ENCODE measurements around the gene DAD1.
"Not testable (repeated sequence)": the region's sequence is repeated elsewhere in the genome, so short reads cannot be mapped to it uniquely, and the experiment has no call there.

DAD1 gene

DNA sequence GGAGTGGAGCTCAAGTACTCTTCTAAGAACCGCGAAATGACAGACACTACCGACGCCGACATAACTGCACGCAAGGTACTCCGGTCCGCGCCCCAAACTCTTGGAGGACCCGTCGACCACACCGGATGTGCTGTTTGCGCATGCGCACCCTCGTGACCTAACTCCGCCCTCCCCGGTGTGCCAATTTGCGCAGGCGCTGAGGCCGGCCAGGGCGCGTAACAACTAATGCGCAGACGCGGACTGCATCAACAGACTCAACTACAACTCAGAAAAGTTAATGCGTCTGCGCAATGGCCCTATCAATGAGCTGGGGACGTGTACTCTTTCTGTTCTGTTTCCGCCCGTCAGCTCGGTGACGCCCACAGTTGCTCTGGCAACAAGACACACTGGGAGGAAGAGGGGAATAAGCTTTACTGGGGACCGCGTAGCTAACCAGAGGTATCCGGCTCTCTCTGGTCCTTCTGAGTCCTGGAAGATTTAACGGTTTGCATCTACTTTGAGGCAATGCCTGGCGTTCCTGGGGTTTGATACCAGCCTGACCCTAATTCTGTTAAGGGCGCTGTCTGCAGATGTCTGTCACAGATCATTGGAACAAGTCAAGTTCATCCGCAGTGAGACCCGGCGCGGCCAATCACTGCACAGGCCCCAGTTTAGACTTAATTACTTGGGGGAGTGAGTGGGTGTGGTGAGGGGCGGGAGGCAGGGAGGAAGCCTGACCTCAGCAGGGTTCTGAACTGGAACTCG is at the start of gene DAD1:
DAD1 (minus strand) TSS at position 129 of the 744 bp plus-strand sequence; CDS start at position 62, 67 bp downstream.
- DNase-seq, result peak; percentile 91 to 92

DNA sequence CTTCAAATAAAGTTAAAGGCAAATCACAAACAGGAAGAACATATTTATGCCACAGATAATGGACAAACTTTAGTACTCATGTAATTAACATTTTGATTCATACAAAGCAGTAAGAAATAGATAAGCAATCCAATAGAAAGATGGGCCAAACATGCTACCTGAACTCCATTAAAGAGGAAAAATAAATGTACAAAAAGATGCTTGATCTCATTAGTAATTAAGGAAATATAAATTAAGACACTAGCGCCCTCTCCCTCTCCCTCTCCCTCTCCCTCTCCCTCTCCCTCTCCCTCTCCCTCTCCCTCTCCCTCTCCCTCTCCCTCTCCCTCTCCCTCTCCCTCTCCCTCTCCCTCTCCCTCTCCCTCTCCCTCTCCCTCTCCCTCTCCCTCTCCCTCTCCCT is 47.0 kb upstream of the DAD1 start:
- DNase-seq, result not testable (repeated sequence)

DNA sequence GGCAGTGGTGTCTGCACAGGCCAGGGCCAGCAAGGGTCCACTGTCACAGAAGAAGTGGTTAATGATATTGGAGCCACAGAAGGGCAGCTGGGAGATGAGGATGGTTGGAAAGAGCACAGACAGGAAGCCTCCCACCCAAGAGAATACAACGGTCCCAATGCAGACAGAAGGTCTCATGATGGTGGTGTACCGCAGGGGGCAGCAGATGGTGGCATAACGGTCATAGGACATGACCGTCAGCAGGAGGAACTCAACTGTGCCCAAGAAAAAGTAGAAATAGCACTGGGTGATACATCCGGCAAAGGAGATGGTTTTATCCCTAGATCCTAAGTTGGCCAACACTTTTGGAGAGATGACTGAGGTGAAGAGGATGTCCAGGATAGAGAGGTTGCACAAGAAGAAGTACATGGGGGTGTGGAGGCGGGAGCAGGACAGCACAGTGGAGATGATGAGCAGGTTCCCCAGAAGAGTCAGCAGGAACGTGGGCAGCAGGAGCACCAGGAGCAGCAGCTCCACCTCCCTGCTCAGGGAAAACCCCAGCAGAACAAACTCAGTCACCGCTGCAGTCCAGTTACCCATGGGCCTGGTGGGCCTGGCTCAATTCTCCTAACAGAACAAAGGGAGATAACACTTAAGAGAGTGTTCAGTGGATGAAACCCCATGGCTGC is 45.3 kb upstream of the DAD1 start:
- DNase-seq, result no peak

DNA sequence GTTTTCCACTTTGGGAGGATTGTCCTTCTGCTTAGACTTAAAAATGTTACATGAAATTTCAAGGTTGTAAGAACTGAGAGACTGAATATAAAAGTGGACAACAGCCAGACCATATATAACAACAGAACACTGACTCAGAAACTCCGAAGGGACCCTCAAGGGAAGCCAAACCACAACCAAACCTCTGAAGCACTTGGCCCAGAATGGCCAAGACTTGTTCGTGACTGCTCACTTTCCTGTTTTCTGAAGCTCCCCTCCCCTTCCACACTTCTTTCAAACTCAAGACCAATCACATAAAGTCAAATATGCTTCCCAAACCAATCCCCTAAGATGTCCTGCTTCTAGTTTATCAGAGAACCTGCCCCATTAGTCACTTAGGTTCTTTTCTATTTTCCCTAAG is 41.5 kb upstream of the DAD1 start:
- no peak for DNase-seq

DNA sequence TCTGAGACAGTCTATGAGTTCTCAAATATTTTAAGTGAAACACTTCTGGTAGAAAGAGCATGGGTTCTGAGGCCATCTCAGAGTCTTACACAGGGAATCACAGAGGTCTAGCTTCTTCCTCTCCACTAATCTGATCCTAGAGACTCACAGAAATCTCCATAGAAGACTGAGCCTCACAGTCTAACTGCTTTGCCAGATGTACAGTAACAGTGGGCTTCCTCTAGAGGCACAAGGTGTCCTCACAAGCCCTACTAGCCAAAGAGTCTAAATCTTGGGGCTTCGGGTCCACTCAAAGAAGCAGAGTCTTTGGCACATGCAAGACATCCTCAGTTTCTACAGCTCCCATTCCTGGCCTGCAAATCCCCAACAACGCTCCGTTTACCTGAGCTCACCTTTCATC is 41.0 kb upstream of the DAD1 start:
- DNase-seq, result no peak

DNA sequence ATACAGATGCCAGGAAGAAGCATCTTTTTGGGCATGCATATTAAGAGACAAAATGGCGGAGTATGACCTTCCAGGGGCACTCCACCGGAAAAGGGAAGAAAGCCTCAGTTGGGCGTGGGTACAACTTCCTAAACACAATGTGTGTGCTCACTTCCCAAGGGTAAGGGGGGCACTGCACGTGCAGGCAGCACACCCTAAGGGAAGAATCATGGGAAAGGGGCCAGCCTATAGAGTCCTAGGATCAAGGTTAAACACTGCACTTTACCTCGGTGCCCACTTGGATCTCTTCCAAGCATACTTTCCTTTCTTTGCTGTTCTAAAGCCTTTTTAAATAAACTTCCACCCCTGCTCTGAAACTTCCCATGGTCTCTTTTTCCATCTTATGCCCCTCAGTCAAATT is 40.3 kb upstream of the DAD1 start:
- no peak for DNase-seq

DNA sequence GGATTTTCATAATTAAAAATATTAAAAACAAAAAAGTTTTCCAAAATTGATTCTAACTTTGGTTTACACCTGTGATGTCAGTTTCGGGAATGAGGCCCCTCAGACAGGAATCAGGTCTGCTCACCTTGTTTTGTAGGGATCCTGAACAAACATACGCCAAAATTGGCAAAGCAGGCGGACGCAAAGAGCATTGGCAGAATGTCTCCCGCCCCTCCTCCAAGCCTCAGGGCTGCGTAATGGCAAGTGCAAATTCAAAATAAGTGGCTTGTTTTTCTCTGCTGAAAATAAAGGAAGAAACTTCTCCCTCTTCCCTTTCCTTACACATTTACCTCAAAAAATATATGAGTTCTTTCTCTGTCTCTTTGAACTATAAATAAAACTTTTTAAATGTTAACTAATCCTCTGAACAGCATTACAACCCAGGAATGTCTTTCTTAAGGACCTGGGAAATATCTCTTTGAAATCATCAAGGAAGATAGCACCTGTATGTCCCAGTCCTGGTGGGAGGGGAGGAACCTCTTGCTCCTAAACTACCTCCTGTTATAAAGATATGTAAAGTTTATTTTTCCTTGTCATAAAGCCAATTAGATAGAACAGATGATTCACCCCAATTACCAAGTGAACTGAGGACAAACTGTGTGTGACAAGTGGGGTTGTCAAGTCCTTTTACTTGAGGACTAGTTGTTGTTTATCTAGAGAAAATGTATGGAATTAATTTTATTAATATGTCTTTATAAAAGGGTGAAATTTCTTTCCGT is 38.7 kb upstream of the DAD1 start:
- no peak for DNase-seq

DNA sequence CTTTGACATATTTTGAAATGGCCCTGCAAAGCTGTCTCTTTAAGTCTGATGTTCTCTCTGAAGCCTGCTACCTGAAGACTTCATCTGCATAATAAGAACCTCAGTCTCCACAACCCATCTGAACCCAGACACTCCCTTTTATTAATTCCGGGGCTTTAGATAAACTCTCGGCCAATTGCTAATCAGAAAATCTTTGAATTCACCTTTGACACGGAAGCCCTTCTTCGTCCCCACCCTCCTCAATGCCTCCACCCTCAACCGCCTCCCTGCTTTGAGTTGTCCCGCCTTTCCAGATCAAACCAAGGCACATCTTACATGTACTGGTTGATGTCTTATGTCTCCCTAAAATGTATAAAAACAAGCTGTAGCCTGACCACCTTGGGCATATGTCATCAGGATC is 37.6 kb upstream of the DAD1 start:
- DNase-seq, result no peak

DNA sequence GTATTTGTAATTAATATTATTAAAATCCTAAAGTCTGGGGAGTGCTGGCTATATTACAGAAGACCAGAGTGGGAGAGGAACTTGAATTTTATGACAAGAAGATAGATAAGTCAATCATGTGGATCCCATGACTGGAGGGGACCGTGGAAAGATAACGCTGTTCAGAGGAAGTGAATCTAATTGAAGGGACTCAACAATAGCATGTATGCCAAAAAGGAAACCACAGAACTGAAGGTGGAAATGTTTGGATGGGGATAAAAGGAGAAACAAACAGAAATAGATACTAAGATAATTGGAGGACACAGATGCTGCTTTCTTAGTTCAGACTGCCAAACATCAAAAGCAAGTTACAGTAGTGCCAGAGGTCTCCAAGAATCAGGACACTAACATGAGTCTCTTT is 34.0 kb upstream of the DAD1 start:
- no peak for DNase-seq

DNA sequence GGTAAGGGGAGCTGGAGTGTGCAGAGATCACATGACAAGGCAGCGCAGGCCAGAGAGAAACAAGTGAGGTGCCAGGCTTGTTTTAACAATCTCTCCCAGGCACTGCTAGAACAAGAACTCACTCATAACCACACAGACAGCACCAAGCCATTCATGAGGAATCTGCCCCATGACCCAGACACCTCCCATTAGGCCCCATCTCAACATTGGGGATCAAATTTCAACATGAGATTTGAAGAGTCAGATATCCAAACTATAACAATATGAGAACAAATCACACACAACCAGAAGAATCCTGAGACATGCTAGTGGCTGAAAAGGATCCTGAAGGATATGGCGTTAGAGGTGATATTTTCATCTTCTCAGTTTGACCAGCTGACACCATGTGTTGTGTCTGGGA is 33.2 kb upstream of the DAD1 start:
- no peak for DNase-seq

DNA sequence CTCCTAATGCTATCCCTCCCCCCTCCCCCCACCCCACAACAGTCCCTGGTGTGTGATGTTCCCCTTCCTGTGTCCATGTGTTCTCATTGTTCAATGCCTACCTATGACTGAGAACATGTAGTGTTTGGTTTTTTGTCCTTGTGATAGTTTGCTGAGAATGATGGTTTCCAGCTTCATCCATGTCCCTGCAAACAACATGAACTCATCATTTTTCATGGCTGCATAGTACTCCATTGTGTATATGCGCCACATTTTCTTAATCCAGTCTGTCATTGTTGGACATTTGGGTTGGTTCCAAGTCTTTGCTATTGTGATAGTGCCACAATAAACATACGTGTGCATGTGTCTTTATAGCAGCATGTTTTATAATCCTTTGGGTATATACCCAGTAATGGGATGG is 26.7 kb upstream of the DAD1 start:
- DNase-seq, result not testable (repeated sequence)

DNA sequence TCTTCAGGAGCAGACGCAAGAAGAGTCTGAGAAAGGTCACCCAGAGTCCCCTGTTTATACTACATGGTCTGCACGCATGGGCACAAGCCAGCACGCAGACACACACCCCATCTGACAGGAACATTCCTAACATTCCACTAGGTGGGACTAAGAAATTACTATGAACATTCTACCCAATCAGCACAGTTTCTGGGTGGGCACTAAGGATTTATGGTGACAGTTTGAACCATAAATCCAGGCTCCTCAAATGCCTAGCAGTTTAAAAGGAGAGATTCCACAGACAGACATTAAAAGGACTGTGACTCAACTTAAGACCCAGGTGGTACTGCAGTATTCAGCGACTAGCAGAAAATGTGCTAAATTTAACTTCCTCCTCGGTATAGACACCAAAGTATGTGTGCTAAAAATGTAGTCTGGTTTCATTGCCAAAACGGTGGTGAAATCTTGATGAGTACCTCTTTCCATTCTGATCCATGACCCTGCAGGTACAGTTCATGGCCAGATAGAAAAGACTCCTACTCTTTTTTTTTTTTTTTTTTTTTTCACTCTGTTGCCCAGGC is 25.3 kb upstream of the DAD1 start:
- DNase-seq, result no peak

DNA sequence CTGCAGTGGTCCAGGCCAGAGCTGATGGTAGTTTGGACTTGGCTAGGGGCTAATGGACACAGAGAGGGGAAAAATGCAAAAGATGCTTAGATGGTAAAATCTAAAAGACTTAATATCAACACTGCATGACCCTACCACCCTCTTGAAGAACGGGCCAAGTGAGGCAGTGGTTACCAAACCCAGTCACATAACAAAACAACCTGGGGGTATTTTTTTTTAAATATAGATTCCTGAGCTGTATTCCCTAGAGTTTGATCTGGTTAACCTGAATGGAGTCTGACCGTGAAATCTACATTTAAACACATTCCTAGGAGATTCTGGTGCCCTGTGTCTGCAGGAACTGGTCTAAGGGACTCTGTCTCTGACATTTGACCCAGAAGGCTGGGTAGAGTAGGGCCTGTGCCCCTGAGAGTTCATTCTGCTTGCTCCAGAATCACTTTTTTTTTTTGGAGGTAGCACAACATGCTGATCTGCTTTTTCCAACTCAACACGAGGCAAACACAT is 24.8 kb upstream of the DAD1 start:
- DNase-seq, result no peak

DNA sequence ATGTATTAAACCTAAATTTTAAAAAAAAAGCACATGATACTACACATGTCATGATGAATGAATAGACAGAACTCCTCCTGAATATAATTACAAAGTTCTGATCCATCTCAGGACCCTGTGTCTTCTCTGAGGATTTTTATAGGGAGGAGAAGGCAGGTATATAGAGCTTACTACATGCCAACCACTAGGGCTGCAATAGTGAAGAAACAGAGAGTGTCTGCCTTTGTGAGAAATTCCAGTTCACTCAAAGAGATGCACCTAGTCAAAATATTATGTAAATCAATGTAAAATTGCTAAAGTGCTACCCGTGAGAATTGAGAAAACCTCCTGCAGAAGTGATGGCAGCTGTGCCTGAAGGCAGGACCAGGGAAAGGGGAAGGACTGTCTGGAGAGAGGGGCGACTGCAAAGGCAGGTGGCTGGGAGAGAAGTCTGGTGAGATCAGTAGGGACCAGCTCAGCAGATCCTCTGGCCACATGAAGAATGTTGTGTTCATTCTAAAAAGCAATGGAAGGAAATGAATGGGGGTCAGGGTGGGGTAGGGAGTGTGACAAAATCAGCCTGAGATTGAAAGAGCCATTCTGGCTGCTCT is 24.2 kb upstream of the DAD1 start:
- no peak for DNase-seq

DNA sequence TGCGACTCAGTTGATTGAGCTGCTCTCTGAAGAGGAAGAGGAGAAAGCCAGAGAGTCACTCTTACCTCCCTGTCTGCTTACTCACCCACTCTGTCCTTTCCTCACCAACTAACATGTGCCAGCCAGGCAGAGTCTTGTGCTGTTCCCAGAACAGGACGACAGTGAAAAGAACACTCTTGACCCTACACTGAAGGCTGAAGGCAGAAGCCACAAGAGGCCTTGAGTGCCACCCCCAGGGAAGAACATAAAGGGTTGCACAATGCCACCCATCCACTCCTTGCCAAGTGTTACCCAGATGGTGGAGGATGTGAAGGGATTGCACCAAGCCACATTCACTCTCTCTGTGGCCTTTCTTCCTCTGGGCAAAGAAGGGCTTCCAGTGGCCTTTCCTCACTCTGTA is 21.9 kb upstream of the DAD1 start:
- no peak for DNase-seq

DNA sequence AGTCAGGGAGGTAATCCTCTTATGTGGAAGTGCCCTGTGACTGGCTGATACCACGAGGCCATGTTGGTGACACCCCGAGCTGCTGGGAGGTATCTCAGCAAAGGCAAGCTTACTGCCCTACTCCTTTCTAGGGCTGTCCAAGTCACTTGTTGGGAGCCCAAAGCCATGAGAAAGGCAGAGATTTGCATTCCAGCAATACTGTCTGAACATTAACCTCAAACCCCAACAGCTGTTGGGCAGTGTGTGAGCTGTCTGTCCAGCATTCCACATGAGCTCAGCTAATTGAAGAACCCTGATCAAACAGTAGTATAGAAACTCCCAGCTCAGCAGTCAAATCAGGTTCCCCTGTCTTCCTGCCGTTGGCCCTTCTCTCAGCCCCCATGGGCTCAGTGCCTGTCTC is 18.3 kb upstream of the DAD1 start:
- DNase-seq, result no peak

DNA sequence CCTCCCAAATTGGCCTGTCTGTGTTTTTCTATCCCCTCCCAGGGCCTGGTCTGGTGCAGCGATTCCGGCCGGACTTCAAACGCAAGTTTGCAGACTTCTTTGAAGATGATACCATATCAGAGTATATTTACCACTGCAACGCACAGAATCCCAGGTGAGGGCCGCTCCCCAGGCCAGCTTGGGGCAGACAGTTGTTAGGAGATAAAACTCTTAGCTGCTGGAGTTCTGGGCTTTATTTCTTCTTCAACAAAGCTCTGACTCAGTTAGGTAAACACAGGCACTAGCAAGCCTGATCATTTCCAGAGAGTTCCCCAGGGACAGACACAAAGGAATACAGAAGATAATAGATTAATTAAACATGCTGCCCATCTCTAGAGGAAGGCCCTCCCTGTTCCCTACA is 17.4 kb upstream of the DAD1 start:
- DNase-seq, result no peak

DNA sequence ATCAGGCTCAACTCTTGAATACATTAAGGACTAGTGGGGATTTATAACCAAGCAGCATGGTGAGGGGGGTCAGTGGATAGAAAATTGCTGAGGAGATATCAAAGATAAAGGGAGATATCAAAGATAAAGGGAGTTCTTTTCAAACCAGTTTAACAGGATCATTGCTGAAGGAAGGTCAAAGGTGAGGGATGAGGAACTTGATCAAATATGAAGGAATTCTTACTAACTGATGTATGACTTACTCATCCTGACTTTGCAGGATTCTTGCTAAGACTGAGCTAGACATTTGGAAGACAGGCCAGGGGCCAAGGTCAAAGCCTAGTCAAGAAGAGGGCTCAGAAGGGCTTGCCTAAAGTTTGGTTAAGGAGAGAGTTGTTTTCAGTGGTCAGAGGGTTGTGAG is 13.8 kb upstream of the DAD1 start:
- DNase-seq, result no peak

DNA sequence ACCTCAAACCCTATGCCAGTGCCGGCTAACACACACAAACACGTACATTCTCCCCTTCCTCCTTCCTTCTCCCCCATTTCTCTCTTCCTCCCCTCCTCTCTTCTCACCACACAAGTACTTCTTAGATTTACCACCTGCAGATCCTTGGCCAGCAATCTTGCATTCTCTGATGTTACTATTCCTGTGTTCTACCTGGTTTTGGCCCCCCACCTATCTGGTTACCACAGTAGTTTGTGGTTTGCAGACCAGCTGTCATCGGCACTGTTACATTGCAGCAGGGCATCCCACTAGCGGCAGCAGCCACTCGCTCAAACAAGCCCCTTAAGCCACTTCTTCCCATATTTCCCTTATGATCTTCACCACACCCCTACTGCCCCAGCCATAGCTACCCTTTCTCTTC is 13.0 kb upstream of the DAD1 start:
- DNase-seq, result no peak

DNA sequence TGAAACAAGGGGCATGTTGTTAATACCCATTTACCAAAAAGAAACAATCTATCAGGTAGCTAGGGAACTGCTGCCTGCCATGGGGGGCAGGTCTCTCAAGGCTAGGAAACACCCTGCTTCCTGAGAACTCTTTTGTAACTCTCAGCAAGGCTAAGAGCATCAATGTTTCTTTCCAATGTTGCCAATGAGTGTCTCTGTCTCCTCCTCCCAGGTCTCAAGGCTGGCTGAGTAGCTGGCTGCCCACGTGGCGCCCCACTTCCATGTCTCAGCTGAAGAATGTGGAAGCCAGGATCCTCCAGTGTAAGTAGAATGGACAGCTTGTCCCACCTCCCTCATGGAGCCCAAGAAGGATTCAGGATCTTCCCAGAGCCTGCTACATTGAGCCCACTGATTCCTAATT is 12.4 kb upstream of the DAD1 start:
- no peak for DNase-seq

DNA sequence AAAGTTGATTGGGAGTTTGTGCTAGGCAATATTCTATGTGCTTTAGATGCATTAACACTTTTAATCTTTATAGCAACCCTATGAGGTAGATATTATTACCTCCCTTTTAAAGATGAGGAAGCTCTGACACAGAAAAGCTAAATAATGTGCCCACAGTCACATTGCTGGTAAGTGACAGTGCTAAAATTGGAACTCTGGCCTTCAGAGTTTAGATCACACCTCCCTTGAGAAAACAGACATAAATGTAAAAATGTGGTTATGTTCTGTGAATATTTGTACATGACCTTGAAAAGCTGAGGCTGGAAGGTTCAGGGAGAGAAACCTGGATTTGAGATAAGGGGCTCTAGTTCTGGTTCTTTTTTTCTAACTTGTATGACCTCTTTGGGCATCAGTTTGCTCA is 11.0 kb upstream of the DAD1 start:
- DNase-seq, result no peak

DNA sequence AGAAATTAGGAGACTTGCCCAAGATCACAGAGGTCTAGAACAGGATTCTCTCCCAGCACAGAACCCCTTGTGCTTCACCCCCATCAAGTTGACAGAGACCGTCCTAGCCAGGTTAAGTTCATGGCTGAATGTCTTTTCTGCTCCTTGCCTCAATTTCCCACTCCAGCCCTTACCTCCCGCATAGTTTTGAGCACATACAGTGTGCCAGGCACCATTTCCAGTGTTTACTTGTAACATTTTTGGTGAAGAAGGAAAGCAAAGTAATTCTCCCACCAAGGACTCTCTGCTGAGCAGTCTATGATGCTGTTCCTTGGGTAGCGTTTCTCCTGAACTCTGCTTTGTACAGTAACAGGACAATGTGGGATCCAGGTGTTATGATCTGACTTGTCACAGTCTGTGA is 10.3 kb upstream of the DAD1 start:
- no peak for DNase-seq

DNA sequence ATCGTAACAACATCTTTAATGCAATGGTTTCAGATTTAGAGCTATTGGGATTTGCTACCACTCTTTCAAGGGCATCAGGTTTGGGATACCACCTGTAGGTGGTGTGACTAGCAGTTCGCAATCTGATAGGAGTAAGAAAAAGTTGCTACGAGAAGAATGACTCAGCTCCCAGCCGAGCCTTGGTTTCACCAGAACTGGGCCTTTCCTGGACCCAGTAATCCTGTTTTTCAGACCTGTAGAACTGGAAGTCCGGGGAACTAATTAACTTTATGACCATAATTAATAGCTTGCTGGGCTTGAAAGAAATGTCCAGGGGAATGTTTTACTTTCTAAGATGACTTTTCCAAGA is 9.8 kb upstream of the DAD1 start:
- no peak for DNase-seq
